Measurements from ENCODE around the gene NEURL2.
A peak's percentile ranks its signal among the peaks of the same experiment; 100 is the strongest.
"Not testable (repeated sequence)": the region's sequence is repeated elsewhere in the genome, so short reads cannot be mapped to it uniquely, and the experiment has no call there.

NEURL2 gene, protein sequence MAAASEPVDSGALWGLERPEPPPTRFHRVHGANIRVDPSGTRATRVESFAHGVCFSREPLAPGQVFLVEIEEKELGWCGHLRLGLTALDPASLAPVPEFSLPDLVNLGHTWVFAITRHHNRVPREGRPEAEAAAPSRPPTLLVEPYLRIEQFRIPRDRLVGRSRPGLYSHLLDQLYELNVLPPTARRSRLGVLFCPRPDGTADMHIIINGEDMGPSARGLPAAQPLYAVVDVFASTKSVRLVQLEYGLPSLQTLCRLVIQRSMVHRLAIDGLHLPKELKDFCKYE

DNA sequence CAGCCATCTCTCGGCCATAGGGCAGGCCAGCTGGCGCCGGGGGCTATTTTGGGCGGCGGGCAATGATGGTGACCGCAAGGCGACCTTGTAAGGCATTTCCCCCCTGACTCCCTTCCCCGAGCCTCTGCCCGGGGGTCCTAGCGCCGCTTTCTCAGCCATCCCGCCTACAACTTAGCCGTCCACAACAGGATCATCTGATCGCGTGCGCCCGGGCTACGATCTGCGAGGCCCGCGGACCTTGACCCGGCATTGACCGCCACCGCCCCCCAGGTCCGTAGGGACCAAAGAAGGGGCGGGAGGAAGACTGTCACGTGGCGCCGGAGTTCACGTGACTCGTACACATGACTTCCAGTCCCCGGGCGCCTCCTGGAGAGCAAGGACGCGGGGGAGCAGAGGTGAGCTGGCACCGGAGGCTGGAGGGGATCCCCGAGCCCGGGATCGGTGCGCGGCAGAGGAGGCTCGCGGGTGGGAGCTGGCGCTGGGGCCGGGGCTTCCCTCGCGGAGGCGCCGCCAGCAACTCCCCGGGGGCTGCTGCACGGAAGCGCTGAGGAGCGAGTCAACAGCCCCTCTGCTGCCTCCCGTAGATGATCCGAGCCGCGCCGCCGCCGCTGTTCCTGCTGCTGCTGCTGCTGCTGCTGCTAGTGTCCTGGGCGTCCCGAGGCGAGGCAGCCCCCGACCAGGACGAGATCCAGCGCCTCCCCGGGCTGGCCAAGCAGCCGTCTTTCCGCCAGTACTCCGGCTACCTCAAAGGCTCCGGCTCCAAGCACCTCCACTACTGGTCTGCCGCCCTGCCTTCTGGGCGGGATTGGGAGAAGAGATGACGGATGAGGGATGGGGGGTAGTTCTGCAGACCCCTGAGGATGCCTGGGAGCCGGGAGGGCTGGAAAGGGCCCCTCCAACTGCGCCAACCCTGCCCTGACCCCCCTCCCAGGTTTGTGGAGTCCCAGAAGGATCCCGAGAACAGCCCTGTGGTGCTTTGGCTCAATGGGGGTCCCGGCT is at the start of gene NEURL2, which contains the start of gene CTSA:
Gene NEURL2 (minus strand): TSS at position 224 of the 999 bp plus-strand sequence. CDS start 217 bp downstream, at position 7.
Gene CTSA (plus strand): TSS at position 351 of the 999 bp plus-strand sequence. CDS start 234 bp downstream, at position 585.
- peak; percentile 90 for DNase-seq

DNA sequence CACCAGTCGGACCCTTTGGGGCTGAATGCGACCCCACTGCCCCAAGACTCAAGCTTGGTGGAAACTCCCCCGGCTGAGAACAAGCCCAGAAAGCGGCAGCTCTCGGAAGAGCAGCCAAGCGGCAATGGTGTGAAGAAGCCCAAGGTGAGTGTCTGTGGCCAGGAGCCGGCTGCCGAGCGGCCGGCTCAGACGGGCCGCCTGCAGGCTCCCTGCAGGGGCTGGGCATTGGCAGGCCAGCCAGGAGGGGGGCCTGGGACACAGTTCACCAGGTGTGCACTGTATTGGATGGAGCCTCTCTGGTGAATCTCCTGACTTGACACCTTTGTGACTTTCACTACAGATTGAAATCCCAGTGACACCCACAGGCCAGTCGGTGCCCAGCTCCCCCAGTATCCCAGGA is 49.5 kb upstream of the NEURL2 start:
- DNase-seq: no peak

DNA sequence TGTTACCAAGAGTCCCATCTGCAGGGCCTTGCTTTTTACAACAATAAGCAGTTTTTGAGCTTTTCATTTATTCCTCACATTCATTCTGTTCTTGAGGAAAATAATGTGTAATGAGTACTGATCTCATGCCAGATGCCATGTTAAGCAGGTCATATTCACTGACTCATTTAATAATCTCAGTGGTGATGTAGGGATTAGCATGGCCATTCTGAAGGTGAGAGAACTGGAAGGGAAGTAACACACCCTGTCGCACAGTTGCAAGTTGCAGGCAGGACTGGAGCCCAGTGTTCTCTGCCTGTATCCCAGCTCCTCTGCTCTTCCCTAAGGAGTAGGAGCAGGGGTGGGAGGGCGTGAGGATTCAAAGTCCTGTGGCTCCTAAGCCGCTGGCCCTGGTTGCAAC is 49.0 kb upstream of the NEURL2 start:
- no peak for DNase-seq

GRCh38 chr20:45938727-45939438 is 47.9 kb upstream of the NEURL2 start:
- DNase-seq: no peak

- DNase-seq: no peak
These were observed 46.8 kb upstream of the NEURL2 start for GRCh38 chr20:45937765-45938164.

DNA sequence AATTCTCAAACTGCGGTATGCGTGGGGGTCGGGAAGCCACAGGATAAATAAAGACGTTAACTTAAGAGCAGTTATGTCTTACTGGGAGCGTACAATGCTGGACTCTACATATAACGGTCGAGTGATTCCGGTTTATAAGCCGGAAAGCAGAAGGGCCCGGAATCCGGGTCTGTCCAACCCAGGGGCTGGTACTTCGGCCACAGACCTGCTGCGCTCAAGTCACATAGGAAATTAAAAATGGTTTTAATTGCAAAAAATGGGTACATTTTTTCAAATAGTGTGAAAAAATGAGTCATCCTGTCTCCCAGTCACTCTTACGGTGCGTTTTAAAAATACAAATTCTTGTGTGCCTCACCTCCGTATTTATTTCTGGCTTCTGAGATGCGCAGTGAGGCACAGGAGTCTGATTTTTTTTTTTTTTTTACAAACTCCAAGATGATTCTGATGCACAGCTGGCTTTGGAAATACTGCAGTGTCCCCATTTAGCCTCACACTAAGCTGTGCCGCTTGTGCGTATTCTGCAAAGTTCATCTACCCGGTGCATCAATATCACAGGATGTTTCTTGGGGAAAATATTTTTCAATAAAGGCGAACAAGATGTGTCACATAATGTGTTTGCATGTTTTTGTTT is 44.5 kb upstream of the NEURL2 start:
- DNase-seq: no peak

DNA sequence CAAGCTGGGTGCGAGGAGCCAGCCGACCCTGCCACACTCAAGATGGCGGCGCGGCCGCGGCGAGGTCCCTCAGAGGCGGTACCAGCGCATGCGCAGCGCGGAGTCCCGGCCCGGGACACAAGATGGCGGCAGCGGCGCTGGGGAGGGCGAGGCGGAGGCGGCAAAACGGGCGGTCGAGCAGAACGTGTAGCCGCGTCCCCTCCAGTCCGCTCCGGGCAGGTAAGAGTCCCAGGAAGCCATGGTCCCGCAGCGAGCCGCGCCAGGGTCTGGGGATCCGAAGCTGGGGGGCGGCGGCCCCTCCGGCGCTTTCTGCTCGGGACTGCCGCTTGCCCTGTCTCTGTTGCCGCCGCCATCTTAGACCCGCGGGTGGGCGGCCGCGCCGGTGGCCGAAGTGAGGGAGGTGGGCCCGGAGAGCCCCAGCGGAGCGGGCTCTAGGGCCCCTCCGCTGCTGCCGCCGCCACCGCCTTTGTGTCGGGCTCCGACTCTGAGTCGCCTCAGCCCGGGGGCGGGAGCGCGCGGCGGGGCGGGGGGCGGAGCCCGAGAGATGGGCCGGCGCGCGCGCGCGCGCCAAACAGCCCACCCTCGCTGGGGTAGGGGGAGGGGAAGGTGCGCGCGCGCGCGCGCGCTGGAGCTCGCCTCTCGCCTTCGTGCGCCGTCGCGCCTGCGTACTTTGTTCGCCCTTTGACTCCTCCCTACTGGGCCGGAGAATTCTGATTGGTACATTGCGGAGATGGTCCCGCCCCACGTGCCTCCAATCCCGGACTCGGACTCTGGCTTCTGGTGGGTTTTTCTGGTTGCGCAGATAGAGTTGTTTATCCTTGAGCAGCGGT is 43.8 kb upstream of the NEURL2 start, which contains the start of gene PCIF1:
Gene PCIF1 (plus strand): TSS at position 98 of the 830 bp plus-strand sequence. CDS start 4,317 bp downstream, outside the sequence.
- DNase-seq: peak; percentile 99

DNA sequence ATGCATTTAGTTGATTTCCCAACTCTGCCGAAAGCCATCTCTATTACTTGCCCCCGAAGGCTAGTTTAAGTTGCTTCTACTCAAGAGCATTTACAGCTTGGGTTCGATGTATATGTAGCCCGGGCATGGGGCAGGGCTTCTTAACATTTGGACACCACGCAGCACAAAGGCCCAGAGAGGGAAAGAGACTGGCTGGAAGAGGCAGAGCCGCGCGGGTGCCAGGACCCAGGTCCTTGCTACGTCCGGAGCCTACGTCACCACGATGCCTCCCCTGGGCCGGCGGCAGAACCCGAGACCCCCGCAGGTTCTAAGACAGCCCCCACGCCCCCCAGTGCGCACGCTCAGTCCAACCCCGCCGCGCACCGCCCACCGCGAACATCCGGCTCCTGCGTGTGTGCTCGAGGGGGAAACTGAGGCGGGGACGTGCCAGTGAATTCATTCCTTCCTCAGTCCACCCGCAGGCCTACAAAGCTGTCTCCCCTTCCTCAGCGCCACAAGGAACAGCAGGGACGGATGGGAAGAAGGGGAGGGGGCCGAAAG is 43.1 kb upstream of the NEURL2 start:
- DNase-seq: no peak

DNA sequence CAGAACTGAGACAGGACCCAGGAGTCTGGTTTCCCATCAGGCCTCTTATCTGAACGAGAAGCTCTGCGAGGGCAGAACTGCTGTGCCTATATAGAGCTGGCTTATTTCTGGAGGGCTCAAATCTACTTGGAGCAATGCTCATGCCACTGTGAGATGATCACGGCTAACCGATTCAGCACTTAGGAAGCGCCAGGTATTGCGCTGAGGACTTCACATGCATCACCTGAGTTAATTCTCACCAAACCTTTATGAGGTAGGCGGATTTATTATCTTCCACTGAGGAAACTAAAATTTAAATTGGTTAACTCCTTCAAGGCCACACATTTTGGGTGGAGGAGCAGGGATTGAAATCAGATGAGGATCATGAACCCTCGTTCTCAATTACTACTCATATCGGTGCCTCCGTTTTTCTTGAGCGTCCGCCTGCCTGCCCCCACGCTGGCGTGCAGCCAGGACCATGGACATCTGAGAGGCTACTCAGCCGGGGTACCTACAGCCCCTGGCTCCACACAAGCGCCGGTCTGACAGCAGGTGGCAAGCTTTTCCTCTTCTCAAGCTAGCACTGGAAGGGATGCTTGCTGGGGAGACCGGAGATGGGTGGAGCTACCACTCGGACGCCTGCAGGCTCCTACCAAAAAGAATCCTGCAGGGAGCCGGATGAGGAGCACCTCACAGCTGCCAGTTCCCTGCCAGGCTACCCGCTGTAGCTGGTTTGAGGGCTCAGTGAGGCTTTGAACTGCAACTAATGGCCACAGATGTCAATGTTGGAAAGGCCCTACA is 42.4 kb upstream of the NEURL2 start:
- peak; percentile 72 for DNase-seq

DNA sequence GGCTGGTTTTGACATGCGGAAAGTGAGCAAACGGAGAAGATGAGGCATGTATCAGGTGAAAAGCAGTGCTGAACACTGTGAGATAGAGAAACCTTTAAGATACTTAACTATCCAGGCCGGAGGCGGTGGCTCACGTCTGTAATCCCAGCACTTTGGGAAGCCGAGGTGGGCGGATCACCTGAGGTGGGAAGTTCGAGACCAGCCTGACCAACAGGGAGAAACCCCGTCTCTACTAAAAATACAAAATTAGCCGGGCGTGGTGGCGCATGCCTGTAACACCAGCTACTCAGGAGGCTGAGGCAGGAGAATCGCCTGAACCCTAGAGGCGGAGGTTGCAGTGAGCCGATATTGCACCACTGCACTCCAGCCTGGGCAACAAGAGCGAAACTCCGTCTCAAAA is 40.7 kb upstream of the NEURL2 start:
- not testable (repeated sequence) for DNase-seq

- no peak for DNase-seq
These were observed 36.3 kb upstream of the NEURL2 start for GRCh38 chr20:45927071-45927878.

GRCh38 chr20:45926731-45927070 is 35.7 kb upstream of the NEURL2 start:
- DNase-seq: no peak

DNA sequence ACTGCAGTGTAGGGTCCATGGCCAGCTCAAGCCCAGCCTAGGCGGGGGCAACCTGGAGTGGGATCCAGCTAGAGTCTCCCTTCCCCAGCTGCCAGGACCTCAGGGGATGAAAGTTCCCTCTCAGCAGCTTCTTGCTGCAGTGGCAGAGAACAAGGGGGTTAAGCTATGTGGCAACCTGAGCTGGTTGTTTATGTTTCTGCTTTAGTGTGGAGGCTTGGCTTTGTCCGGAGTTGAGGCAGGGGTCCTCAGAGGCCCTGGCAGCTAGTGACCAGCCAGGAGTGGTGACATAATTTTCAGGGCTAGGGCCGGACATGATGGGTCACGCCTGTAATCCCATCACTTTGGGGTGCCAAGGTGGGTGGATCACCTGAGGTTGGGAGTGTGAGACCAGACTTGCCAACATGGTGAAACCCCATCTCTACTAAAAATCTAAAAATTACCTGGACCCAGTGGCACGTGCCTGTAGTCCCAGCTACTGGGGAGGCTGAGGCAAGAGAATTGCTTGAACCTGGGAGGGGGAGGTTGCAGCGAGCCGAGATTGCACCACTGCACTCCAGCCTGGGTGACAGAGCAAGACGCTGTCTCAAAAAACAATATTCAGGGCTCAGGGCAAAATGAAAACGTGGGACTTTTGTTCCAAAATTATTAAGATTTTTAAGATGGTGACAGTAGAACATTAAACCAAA is 35.0 kb upstream of the NEURL2 start:
- no peak for DNase-seq

- DNase-seq: no peak
These were observed 33.6 kb upstream of the NEURL2 start for GRCh38 chr20:45924391-45925261.

- DNase-seq: no peak
These were observed 30.6 kb upstream of the NEURL2 start for GRCh38 chr20:45921337-45922189.

DNA sequence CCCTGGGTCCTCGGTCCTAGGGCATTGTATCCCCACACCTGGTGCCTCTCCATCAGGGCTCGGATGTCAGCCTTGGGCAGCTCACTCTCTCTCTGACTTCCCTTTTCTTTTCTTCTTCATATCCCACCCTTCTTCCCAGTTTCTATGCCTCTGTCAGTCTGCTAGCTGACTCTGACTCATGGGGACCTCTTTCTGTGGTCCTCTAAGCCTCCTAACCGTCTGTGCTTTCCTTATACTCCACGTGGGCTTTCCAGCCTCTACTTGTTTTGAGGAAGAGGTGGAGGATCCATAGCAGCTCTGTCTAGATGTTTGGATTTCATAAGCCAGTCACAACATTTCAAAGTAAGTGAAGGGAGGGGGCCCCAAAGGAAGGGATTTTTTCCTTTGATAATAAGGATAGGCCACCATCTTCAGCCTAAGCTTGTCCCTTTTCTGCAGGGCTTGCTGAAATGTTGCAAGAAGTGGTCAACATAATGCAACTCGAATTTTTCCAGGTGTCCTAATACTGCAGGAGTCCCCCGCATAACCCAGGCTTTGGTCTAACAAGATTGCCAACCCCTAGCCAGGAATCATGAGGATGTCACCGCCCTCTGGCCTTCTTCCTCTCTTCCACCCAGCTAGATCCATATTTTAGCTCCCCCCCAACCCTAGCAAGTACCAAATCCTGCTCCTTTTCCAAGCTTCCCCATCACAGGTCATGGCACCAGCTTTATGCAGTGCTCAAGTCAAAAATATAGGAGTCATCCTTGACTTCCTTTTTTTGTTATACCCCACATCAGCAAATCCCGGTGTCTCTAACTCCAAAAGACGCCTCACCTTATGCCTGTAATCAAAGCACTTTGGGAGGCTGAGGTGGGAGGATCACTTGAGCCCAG is 29.7 kb upstream of the NEURL2 start:
- DNase-seq: no peak

All from activated CD4-positive, alpha-beta T cell treated with anti-CD3 and anti-CD28 coated beads for 48 hours (primary cell).